ENCODE data around the gene PDE11A.
A peak's percentile ranks its signal among the peaks of the same experiment; 100 is the strongest.
"Not testable (repeated sequence)": the region's sequence is repeated elsewhere in the genome, so short reads cannot be mapped to it uniquely, and the experiment has no call there.

Gene PDE11A

DNA sequence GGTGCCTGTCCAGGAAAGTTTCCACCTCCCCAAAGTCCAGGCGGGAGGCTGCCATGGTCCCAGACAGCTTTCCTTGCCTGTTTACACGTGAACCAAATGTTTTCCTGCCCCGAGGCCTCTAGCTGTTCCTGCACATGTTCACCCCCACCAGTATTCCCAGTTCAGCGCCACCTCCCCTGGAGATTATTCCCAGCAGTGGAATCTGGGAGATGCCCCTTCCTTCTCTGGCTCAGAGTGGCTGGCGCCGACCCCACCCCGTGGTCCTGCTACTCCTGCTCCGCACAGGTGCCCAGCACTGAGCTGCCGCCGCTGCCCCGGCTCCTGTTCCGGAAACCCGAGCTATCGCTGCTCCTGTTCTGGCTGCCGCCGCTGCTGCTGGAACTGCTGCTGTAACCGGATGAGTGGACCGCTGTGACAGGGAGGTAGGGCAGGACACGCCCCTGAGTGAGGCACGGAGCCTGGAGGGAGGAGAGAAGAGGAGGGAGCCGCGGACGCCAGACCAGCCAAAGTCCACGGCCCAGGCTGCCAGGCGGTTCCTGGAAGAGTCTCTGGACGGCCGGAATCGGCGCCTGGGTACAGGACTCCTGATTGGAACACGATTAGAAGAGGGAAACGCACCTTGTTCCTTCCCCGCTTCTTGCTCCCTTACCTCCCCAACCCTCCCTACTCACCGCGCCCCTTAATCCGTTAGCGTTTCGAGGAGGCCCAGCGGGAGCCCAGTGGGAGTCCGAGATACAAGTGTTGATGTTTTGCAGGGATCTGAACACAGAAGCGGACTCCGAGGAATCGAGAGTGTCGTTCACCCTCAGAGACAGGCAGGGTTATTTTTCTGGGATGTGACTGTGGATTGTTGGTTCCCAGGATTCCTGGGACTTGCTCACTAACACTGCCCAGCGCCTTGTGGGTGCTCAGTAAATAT, at the start of gene PDE11A:
PDE11A (minus strand) TSS at position 395 of the 919 bp plus-strand sequence; CDS start at position 55, 340 bp downstream.
- DNase-seq, result peak; percentile 31

DNA sequence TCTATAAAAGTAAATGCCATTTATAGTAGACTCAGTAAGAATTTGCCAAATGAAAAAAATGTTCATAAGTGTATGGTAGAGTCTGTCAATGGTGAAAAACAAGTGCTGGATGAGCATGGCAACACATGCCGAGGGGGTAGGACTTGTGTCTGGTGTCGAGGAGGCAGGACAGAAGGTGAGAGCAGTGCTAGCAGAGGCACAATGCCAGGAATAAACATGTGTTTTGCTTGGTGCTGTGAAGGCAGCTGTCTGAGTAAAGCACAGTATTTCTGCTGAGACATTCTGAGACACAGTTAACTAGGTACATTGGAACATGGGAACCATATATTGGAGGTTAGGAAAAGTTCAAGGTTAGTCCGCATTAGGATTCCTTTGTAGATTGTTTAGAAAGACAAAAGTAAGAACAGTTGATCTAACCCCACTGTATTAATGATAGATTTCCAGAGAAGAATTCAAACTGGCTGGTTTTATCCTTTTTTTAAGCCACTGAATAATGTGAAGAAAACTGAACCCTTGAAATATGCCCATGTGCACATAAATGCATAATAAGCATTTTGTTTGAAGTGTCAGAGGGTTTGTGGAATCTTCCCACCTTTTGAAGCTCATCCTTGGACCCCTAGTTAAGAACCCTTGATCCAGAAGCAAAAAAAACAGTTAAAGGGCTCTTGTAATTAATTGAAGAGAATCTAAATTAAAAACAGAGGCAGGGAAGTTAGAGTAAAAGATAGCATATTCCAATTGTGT, 46.8 kb upstream of the PDE11A start:
- no peak for DNase-seq

DNA sequence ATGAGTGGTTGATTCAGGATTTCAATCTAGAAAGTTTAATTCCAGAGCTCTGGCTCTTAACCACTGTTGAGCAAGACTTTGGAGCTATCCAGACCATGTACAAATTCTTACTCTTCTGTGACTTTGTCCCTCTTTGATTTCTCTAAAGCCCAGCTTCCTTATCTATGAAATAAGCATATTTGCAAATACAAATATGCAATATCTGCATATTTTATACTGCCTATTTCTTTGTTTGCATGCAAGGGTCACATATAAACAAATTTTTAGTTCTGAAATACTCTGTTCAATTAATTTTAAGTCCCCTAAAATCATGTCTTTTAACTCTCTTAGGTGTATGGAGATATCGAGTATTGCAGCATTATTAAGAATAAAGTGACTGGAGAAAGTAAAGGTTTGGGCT, 45.1 kb upstream of the PDE11A start:
- DNase-seq, result no peak

DNA sequence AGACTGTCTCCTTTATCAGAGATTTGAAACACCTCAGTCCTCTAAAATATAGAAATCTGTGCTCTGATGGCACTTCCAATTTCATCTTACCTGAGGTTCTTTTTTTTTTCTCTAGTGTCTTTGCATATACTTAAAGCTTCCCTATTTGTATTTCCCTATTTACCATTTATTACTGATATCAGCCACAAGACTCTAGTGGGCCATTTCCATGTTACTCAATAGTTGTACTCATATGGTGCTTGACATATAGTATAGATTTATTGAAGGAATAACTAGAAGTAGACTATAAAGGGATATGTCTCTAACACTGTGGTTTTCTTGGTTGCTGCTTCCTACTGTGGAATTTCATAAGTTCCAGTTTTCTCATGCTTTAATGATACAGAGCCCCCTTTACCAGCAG, 42.7 kb upstream of the PDE11A start:
- DNase-seq, result no peak

DNA sequence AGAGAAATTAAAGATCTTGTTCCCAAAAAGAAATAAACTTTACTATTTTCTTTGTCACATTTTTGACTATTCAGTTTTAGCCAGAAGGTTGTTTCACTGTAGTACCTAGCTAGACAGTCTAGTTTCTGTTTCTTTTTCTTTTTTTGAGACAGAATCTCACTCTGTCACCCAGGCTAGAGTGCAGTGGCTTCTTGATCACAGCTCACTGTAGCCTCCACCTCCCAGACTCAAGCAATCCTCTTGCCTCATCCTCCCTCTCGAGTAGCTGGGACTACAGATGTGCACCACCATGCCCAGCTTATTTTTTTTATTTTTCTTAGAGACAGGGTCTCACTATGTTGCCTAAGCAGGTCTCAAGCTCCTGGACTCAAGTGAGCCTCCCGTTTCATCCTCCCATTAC, 41.9 kb upstream of the PDE11A start:
- DNase-seq, result no peak

DNA sequence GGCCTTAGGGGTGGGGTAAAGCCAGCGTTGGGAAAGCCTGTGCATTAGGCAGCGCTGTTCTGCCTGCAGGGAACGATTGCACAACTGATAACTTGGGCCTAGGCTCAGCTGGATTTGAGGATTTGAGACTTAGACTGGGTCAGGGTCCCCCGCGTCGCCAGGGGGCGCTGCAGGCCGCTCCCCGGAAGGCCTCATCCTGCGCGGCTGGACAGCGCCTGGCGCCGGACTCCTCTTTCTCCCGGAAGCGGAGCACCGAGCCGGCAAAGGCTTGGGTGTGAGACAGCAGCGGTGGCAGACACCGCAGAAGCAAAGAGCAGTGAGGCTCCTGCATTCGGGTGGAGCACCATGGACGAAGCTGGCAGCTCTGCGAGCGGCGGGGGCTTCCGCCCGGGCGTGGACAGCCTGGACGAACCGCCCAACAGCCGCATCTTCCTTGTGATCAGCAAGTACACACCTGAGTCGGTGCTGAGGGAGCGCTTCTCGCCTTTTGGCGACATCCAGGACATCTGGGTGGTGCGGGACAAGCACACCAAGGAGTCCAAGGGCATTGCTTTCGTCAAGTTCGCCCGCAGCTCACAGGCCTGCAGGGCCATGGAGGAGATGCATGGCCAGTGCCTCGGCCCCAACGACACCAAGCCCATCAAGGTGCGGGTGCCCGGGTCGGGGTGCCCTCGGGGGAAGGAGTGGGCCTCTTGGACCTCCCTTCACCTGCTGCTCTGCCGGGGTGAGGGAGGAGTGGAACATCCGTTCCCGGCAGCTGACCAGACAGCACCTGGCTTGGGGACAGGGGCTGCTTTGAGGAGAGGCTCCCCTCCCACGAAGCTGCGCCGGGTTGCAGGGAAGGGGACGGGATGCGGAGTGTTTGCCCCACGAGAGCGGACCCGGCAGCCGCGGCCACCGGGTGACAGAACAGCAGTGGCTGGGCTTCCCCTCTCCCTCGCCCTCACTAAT, 39.9 kb upstream of the PDE11A start, which contains the start of gene RBM45:
RBM45 (plus strand) TSS at position 236 of the 951 bp plus-strand sequence; CDS start at position 346, 110 bp downstream.
- DNase-seq, result peak; percentile 89

DNA sequence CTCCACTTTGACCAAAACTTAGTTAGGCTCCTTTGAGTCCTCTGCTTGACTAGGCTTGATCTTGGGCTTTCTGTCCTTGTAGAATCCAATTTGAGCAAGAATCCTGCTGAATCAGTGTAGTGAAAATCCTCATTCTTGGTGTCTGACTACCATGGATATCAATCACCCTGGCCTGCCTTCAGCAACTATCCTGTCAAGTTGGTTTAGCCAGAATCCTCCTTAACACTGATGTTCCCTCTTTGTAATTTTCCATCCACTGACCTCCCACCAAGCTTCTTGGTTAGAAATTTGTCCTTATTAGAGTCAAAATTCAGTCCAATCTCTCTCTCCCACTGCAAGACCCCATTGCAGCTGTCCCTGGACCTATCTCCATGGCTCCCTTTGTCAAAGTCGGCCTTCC, 39.2 kb upstream of the PDE11A start:
- DNase-seq, result no peak

DNA sequence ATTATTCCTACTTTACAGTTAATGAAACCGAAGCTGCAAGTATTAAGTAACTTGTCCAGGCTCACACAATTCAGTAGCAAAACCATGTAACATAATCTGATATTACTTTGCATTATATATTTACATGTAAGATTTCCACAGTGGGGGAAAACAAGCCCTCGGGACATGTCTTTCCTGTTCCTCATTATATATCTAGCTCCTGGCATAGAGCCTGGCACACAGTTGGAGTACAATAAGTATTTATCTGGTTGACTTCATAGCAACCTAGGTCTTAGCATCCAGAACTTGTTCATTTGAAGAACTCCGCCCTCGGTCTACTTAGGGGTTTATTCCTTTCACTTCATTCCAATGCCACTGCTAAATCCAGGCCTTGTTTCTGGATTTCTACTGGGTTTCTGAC, 38.1 kb upstream of the PDE11A start:
- no peak for DNase-seq

DNA sequence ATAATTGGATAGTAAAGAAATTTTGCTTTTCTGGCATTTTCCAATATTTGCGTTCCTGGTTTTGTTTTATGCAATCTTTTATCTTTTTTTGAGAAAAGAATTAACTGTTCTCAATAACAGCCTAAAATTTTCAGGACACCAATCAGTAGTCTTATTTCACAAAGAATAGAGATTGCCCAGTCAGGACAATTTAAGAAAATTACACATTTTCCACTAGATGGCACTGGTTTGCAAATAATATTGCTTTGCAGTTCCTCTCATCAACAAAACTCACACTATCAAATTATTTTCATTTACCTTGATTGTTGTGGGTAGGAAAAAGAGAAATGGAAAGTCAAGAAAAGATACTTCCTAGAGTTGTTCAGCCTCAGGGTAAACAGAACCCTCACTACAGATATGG, 37.2 kb upstream of the PDE11A start:
- DNase-seq, result peak; percentile 19

DNA sequence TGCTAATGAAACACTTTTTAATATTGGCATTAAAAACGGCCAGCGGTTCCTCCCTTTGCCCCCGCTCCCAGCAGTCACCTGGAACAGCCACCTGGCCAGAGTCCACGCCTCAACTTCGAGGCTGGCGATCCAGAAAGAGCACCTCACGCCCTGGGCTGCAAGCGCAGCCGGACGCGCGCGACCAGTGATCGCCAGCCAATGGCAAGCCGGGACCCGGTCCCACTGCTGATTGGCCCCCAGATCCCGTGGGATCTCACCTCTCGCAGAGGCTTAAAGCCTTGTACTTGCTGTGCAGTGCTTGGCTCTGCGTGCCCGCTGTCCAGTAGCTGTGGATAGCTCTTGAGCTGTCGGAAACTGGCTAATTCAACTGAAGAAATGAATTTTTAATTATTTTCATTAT, 35.6 kb upstream of the PDE11A start:
- no peak for DNase-seq

DNA sequence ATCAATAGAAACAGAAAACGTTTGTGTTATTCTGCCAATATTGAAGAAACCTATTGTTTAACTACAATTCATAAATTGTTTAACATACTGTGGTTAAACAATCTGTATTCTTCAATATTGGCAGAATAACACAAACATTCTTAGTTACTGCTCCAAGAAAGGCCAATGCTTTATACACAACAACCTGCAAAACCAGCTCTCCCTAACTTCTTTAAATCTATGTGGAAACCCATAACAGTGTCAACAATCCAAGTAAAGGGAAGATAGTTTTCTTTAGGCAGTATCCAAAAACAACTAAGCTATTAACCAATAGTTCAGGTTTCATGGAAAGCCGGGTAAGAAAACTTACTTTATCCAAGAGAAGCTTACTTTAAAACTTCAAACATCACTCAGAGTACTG, 33.5 kb upstream of the PDE11A start:
- no peak for DNase-seq

DNA sequence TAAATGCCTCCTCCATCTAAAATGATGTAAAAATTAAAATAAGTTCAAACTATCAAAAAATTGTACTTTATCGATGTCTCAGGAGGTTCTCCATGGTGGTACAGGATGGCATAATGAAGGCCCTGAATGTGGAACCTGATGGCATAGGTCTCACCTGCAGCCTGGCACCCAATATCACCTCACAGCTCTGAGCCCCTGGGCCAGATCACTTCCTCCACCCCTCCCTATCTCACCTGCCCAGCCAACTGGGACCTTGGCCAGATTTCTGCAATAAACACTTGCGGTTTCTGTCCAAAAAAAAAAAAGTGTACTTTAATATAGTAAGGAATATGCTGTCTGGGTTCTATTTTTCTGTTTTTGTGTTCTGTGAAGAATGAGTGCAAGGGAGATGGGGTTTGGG, 33.0 kb upstream of the PDE11A start:
- no peak for DNase-seq

DNA sequence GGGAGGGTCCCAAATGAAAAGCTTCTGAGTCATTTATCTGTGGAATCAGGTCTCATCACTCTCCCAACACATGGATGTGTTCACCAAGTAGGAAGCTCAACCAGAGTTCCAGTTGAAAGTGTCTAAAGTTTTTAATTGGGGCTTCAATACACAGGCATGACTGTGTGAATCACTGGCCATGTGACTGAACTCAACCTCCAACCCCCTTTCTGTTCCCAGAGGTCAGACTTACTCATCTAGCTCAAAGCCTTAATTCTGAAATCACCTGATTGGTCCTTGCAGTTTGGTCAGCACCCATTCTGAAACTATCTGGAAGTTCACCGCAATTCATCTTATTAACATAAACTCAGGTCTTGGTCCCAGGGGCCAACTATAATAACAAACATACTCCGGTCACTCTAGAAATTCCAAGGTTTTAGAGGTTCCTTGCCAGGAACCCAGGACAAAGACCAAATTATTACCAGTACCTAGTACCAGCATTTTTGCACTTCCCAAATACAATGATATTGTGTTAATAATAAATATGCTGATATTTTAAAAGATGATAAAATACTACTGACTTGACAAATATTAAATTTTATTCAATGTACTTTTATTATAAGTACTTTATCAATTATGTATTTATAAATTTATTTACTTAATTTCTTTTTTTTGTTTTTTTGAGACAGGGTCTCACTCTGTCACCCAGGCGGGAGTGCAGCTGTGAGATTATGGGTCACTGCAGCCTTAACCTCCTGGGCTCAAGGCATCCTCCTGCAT, 28.9 kb upstream of the PDE11A start:
- DNase-seq, result no peak

DNA sequence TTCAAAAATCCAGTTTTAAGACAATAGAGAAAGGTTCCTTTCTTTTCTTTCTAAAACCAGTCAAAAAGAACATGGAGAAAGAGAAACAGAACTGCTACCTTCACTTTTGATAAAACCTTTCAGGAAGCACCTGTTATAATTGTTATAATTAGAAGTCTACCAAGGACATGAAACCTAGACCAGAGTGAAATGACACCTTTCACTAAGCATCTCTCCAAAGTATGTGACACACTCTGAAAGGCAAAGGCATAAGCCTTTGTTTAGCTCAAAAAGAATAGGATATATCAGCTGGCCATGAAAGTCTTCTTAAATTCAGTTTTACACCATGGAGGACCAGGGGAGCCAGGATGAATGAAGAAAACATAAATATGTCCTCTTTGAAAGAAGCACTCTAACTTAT, 20.9 kb upstream of the PDE11A start:
- no peak for DNase-seq

DNA sequence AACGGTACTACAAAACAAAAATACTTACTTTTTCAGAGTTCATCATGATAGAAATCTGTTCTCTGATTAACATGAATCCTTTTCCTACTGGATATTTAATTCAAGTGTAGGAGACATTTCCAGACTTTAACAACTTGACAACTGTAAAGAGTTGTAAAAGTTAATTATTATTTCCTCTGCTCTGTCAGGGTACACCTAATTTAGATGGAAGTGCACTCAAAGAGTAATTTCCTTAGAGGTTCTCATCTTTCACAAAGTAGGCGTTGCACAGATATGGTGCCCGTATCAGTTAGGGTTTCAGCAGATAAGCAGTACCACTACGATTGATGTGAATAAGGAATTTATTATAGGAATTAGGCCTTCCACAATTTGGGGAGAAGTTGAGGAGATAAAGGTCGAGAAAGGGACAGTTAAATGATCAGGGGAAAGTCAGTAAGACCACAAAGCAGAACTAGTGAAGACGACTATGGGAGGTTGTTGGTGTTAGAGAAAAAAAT, 16.2 kb upstream of the PDE11A start:
- DNase-seq, result no peak

DNA sequence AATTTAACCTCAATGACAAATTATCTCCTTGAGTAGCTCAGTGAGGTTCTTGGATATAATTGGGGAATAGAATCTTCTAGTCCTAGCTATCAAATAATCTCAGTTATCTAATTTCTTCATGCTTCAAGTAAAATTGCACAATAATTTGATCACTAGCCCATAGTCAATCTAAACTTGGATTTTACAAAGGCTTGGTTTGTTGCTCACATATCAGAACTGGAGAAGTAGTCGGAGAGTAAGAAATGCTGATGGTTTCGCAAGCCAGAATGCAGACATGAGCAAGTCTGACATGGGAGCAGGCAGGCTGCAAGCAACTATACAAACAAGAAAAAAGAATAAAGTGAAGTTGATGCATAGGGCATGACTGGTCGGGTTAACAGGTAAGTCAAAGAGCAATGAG, 11.7 kb upstream of the PDE11A start:
- DNase-seq, result no peak

DNA sequence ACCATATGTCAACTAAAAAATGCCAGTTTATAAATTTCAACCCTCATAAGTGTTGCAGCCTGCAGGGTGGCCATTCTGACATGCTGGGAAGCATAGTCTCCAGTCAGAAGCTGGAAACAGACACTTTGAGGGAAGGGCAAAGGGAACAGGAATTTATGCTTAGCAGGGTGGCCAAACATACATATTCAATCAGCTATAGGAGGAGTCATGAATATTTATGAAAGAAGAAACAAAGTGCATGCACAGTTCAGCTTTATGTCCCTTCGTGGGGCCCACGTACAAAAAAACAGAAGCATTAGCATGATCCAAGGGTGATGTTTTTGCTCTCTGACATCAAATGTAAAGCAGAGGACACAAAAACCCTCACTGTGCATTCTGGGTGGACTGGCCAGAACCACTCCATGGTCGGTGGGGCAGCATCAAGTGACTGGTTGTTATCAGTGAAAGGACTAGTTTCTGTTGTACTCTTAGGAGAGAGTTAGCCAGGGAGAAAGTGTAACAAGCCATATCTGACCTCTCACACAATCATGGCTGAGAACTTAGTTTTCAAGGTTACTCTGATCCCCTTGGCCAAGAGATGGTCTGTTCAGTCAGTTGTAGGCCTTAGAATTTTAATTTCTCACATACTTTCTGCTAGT, 9.9 kb upstream of the PDE11A start:
- DNase-seq, result no peak

DNA sequence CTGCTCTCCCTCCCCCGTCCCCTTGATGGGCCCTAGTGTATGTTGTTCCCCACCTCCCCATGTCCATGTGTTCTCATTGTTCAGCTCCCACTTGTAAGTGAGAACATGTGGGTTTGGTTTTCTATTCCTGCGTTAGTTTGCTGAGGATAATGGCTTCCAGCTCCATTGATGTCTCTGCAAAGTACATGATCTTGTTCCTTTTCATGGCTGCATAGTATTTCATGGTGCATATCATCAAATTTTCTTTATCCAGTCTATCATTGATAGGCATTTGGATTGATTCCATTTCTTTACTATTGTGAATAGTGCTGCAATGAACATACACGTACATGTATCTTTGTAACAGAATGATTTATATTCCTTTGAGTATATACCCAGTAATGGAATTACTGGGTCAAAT, 6.7 kb upstream of the PDE11A start:
- not testable (repeated sequence) for DNase-seq

DNA sequence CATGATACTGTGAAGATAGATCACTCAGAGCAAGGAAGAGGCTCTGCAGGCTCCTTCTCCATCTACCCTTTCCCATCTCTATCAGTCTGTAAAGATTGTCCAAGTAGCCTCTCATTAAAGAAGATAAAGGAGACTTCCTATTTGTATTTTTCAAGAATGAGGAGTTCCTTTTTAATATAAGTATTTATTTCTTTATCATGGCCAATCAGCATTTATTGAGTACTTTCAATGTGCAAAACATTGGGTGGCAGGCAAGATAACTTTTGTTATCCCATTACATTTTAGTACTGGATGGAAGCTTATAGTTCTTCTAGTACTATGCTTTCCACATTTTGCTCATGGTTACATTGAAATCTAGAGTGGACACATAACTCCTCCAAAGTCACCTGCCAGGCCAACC, 3.6 kb upstream of the PDE11A start:
- DNase-seq, result no peak

DNA sequence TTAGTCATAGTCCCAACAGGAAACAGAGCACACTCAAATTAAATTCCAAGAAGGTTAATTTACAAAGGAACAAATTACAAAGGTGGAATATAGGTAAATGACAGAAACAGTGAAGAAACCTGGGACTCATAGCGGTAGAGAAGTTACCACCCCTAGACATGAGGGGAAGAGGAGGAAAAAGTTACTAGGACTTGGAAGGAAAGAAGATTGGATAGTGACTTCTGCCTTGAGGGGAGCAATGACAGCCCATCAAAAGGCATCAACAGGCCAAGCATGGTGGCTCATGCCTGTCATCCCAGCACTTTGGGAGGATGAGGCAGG, 2.4 kb upstream of the PDE11A start:
- DNase-seq, result no peak

All from NCI-H2107 (cell line).